ENCODE data around the gene ATF6B.

ATF6B gene

GRCh38 chr6:32131439-32131948 lies 3.4 kb upstream of the ATF6B start:
- TF ChIP-seq GATA1 (IDR thresholded peaks at IDR 0.05; ENCODE audit: low read depth, low read length) = peak; percentile 65
- TF ChIP-seq POLR2A (IDR thresholded peaks at IDR 0.05; ENCODE audit: low read length) = no peak
- DNase-seq = peak; percentile 88 to 96

GRCh38 chr6:32129297-32130088 lies 1.4 kb upstream of the ATF6B start:
- no peak for TF ChIP-seq POLR2A (IDR thresholded peaks at IDR 0.05; ENCODE audit: low read length)
- TF ChIP-seq GATA1 (IDR thresholded peaks at IDR 0.05; ENCODE audit: low read depth, low read length) = no peak
- no peak for DNase-seq

GRCh38 chr6:32128751-32129296 lies 778 bp upstream of the ATF6B start:
- TF ChIP-seq GATA1 (IDR thresholded peaks at IDR 0.05; ENCODE audit: low read depth, low read length) = no peak
- no peak for TF ChIP-seq POLR2A (IDR thresholded peaks at IDR 0.05; ENCODE audit: low read length)
- DNase-seq = no peak

GRCh38 chr6:32127409-32127716 lies 683 bp downstream of the ATF6B start:
- DNase-seq = no peak
- TF ChIP-seq POLR2A (IDR thresholded peaks at IDR 0.05; ENCODE audit: low read length) = no peak
- no peak for TF ChIP-seq GATA1 (IDR thresholded peaks at IDR 0.05; ENCODE audit: low read depth, low read length)

GRCh38 chr6:32126880-32127279 lies 1.2 kb downstream of the ATF6B start:
- TF ChIP-seq POLR2A (IDR thresholded peaks at IDR 0.05; ENCODE audit: low read length) = no peak
- no peak for TF ChIP-seq GATA1 (IDR thresholded peaks at IDR 0.05; ENCODE audit: low read depth, low read length)

GRCh38 chr6:32123681-32124080 lies 4.4 kb downstream of the ATF6B start:
- no peak for TF ChIP-seq POLR2A (IDR thresholded peaks at IDR 0.05; ENCODE audit: low read length)
- no peak for TF ChIP-seq GATA1 (IDR thresholded peaks at IDR 0.05; ENCODE audit: low read depth, low read length)
- no peak for DNase-seq

More at GRCh38 chr6:32126880-32127279, 1.2 kb downstream of the ATF6B start:
- DNase-seq = no peak

- TF ChIP-seq GATA1 (IDR thresholded peaks at IDR 0.05; ENCODE audit: low read depth, low read length) = no peak
- TF ChIP-seq POLR2A (IDR thresholded peaks at IDR 0.05; ENCODE audit: low read length) = no peak
- DNase-seq = no peak
Measured at GRCh38 chr6:32120573-32121059, 7.4 kb downstream of the ATF6B start.

GRCh38 chr6:32118782-32119628 lies 9.0 kb downstream of the ATF6B start:
- no peak for TF ChIP-seq GATA1 (IDR thresholded peaks at IDR 0.05; ENCODE audit: low read depth, low read length)
- TF ChIP-seq POLR2A (IDR thresholded peaks at IDR 0.05; ENCODE audit: low read length) = no peak
- DNase-seq = peak; percentile 86 to 91

- TF ChIP-seq GATA1 (IDR thresholded peaks at IDR 0.05; ENCODE audit: low read depth, low read length) (no peak), POLR2A (IDR thresholded peaks at IDR 0.05; ENCODE audit: low read length) (no peak)
- DNase-seq = no peak
Measured at GRCh38 chr6:32117461-32117860, 10.6 kb downstream of the ATF6B start.

- no peak for TF ChIP-seq GATA1 (IDR thresholded peaks at IDR 0.05; ENCODE audit: low read depth, low read length)
- TF ChIP-seq POLR2A (IDR thresholded peaks at IDR 0.05; ENCODE audit: low read length) = no peak
- peak; percentile 27 to 51 for DNase-seq
Measured at GRCh38 chr6:32116674-32117073, 11.4 kb downstream of the ATF6B start.

GRCh38 chr6:32115623-32116022 lies 12.4 kb downstream of the ATF6B start:
- TF ChIP-seq GATA1 (IDR thresholded peaks at IDR 0.05; ENCODE audit: low read depth, low read length) (no peak), POLR2A (IDR thresholded peaks at IDR 0.05; ENCODE audit: low read length) (no peak)
- DNase-seq = no peak

- TF ChIP-seq POLR2A (IDR thresholded peaks at IDR 0.05; ENCODE audit: low read length) (no peak), GATA1 (IDR thresholded peaks at IDR 0.05; ENCODE audit: low read depth, low read length) (no peak)
- no peak for DNase-seq
Measured at GRCh38 chr6:32114796-32115195, 13.2 kb downstream of the ATF6B start.

GRCh38 chr6:32113386-32114352 lies 14.4 kb downstream of the ATF6B start:
- DNase-seq = peak; percentile 32 to 38
- TF ChIP-seq GATA1 (IDR thresholded peaks at IDR 0.05; ENCODE audit: low read depth, low read length) = no peak
- peak; percentile 29 for TF ChIP-seq POLR2A (IDR thresholded peaks at IDR 0.05; ENCODE audit: low read length)
